Measurements from ENCODE around the gene PRKCZ. TPM values are rescaled to one million over a fixed set of nuclear protein-coding genes. Genes with fewer than 3 reads are reported as not detected.

Gene PRKCZ
- total RNA-seq, 2 donors from 2014 or later, result 11.8 to 22.4 TPM

DNA sequence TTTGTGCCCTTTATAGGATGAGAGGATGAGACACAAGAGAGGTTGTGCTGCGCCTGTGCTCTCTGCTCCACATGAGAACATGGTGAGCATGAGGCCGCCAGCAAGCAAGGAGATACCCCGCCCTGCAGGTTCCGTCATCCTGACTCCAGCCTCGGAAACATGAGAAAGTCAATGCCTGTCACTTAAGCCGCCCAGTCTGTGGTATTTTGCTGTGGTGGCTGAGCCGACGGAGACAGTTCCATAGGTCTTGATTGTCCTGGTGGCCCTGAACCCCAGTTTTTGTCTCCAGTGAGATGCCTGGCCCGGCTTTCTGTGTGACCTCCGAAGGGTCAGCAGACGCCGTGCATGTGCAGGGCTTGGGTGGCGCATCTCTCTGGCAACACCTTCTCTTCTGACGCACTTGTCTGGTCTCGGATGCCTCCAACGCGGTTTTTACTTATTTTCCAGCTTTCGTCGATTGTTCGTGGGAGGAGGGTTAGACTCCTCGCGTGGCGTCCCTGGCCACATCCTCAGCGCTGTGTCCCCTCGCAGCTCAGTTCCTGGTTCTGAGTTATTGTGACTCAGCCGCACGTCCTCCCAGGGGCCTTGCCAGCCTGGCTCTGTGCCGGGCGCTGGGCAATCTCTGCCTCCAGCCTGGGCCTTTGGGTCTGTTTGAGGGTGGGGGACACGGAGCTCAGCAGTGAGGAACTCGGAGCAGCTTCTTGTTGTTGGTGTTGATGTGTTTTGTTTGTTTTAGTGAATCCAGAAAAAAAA is 74.4 kb downstream of the PRKCZ start:
- no peak for DNase-seq (ENCODE audit: low spot score in 2 of 2)
- ATAC-seq, result no peak
- Mint-ChIP-seq H3K9me3 (peaks cover 0 to 5% of the 10 kb centered on the region in 2 donors), H3K36me3 (peaks cover 0 to 5% of the 10 kb centered on the region in 2 donors), H3K27ac (peak overlapping the region in 1 of 2 donors; percentile 22)

DNA sequence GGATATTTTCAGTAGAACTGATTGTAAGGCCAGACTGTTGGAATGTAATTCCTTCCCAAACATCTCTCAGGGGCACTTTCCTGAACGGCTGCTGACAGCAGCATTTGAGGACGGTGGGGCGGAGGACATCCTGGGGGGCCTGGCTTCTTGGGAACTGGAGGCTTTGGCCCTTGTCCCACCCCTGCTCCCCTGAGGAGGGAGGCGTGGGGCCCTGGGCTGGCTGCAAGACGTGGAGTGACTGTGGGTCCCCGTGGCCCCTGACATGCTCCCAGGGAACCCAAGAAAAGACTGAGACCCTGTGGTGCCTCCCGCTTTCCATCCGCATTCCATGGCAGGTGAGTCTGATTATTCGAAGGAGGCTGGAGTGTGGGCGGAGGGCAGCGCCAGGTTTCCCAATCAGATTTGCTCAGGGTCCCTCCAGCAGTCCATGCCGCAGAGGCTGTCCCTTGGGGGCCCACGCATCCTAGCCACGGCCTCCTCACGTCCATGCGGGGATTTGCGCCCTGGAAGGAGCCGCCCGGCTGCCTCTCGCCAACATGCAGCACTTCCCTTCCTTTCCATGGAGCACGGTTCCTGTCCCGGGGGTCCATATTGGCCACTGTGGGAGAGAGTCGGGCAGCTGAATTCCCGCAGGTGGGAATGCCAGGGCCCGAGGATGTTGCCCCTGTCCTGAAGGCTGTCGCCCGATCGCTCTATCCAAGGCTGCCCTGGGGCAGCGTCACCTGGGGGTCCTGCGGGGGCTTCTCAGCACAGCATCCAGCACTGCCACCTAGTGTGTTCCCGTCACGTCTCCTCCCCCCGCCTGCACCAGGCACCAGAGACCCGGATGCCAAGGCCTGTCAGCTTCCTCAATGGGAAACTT is 75.4 kb downstream of the PRKCZ start:
- Mint-ChIP-seq H3K36me3 (no peaks in the 10 kb centered on the region), H3K27ac (no peak overlapping the region), H3K9me3 (peaks cover 0 to 5% of the 10 kb centered on the region in 2 donors)
- no peak for DNase-seq (ENCODE audit: low spot score in 2 of 2)
- no peak for ATAC-seq

DNA sequence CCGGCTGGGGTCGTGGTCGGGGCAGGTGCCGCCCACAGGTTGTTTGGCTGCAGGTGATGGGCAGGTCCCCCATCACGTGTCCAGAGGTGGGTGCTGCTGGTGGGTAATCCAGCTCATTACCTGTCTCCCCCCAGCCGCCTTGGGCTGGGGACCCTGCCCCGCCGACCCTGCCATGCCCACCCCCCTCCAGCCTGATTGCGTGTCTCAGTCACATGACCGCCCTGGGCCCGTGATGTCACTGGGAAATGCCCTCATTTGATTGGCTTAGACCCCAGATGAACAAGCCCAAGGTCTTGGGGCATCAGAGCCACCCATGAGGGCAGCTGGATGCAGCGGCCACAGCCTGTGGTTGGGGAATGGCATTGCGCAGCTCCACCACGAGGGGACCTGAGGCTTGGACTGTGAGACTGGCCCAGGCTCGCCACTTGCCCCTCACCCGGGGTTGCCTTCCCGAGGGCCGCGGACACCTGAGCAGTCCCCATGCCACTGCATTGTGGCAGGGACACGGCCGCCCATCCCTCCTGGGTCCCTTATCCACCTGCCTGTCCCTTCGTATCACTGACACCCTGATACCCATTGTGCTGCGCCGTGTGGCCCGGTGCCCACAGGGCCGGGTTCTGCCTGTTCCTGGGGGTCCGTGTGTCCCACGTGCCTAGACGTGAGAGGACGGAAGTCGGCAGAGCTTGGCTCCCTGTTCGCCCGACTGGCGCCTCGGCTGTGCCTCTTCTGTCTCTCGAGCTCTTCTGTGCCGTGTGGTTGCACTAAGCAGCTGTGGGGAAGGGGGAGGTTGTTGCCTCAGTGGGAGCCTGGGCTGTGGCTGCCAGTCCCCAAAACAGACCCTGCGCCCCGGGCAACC is 76.3 kb downstream of the PRKCZ start:
- no peak for DNase-seq (ENCODE audit: low spot score in 2 of 2)
- peak; percentile 52 to 62 for ATAC-seq
- Mint-ChIP-seq H3K36me3 (no peaks in the 10 kb centered on the region), H3K9me3 (peaks cover 0 to under 1% of the 10 kb centered on the region in 2 donors), H3K27ac (peak overlapping the region in 1 of 2 donors; percentile 88)

DNA sequence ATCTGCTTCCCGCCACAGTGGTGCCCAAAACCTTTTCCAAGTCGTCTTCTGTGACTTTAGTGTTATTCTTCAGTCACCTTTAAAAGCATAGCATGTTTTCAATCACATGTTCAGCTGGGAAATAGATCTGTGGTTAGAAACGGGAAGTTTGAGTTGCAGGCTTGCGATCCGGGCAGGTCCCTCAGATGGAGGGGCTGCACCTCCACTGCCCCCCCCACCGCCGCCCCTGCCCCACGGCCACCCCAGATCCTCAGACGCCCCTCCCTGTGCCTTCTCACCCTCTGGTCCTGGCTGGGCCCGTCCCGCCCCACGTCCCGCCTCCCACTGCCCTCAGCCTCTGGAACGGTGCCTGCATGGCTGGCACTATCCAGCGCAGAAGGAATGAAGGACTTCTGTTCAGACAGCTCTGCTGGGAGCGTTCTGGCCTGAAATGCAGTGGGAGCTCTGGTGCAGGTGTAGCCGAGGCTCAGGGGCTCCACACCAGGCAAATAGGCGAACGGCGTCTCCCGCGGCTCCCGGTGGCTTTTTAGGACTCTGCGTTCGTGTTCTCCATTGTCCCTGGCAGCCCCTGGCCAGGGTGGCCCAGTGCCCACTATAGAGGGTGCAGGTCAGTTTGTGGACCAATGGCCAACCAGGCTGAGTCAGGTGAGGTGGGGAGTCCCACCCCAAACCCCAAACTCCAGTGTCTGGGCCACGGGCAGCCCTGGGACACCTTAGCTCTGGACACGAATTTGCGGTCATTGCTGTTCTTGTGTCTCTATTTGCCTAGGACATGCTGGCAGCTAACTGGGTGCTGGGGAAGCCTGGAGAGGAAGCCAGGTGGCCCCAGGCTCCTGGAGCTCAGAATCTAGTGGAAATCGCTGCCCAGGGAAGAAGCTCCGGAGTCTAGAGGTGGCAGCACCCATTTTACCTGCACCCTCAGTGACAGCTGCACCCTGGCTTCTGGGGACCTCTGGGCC is 77.3 kb downstream of the PRKCZ start:
- Mint-ChIP-seq H3K36me3 (no peaks in the 10 kb centered on the region), H3K27ac (peak overlapping the region in 1 of 2 donors; percentile 88), H3K9me3 (no peaks in the 10 kb centered on the region)
- DNase-seq (ENCODE audit: low spot score in 2 of 2) (no peak), ATAC-seq (peak; percentile 11 to 59)

DNA sequence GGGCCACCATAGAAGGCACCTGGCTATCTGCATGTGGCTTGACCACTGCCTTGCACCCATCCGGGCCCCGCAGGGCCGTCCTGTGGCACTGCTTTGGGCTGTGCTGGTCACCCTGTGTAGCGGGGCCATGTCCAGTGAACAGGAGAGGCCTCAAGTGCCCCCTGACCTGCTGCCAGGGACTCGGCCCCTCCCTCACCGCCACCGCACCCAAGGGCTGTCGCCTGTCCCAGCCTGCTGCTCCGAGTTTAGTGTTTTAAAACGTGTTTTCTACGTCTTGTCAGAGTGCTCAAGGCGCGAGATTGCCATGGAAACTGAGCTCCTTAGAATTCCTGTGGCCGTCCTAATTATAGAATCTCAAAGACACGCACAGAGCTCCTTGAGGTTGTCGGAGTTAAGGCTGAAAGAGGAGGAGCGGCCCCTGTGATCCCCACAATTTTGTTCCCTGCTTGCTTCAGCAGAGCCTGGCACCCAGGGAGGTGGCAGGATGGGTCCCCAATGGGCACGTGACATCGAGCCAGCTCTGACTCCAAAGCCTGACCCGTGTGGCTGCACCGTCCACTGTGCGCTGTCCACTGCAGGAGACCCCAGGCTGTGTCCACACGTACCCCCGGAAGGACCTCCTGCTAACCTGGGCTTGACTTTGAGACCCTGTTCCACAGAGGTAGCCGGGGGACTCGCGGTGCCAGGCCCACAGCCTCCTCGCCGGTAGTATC is 78.1 kb downstream of the PRKCZ start:
- H3K27ac Mint-ChIP-seq, result no peak overlapping the region
- no peaks in the 10 kb centered on the region for H3K36me3 Mint-ChIP-seq
- H3K9me3 Mint-ChIP-seq, result no peaks in the 10 kb centered on the region
- no peak for DNase-seq (ENCODE audit: low spot score in 2 of 2)
- no peak for ATAC-seq

DNA sequence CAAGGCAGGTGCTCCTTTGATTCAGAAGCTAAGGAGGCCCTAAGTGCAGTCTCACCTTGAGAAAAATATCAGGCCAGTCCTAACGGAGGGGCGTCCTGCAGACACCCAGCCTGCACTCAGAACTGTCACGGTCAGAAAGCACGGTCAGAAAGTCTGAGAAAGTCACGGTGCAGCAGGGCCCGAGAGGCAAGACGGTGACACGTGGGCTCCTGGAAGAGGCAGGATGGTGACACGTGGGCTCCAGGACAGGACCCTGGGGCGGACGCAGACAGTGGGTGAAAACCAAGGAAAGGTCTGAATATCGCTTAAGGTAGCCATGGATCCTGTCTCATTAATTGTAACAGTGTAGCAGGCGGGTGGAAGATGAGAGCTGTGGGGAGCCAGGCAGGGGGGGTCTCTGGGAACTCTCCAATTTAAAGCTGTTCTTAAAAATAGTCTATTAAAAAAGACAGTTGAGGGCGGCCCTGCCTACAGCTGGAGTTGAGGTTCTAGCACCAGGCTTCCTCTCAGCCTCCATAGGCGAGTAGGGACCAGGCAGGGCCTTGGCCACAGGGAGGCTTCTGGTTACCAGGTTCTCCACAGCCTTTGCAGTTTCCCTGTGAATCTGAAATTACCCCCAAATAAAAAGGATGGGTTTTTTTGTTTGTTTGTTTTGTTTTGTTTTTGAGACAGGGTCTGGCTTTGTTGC is 79.2 kb downstream of the PRKCZ start:
- DNase-seq (ENCODE audit: low spot score in 2 of 2), result no peak
- H3K9me3 Mint-ChIP-seq, result no peaks in the 10 kb centered on the region
- H3K36me3 Mint-ChIP-seq, result no peaks in the 10 kb centered on the region
- no peak for ATAC-seq
- no peak overlapping the region for H3K27ac Mint-ChIP-seq

DNA sequence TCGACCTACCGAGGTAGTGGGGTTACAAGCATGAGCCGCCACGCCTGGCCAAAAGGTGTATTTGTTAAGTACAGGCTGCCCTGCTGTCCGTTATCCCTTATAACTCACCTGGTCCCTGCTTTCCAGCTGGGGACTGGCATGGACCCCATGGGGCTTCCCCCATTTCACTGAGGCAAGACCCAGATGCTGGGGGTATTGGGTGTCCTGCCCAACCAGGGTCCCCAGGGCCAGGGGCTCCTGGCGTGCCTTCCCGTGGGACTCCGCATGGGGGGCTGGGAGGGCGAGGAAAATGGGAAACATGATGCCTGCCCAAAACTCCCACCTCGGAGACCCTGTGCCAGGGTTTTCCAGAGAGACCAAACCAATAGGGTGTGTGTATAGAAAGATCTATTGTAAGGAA is 79.9 kb downstream of the PRKCZ start:
- ATAC-seq (no peak), DNase-seq (ENCODE audit: low spot score in 2 of 2) (no peak)
- Mint-ChIP-seq H3K27ac (no peak overlapping the region), H3K9me3 (no peaks in the 10 kb centered on the region), H3K36me3 (no peaks in the 10 kb centered on the region)

DNA sequence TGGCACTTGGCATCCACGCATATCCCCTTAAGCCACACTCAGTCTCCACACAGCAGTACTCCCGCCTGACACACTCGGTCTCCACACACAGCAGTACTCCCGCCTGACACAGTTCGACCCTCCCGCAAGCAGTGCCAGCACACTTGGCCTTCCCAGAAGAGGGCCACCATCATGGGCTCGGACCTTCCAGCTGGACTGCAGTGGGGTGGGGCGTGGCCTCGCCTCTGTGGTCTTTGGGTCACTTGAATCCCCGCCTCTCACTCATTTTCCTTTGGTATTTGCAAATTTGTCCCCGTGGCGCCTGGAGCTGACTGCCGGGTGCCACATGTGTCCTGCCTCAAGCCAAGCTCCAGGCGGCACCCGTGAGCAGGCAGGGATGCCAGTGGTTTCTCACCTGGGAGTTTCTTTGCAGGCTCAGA is 80.7 kb downstream of the PRKCZ start:
- Mint-ChIP-seq H3K9me3 (no peaks in the 10 kb centered on the region), H3K27ac (no peak overlapping the region), H3K36me3 (no peaks in the 10 kb centered on the region)
- no peak for ATAC-seq
- DNase-seq (ENCODE audit: low spot score in 2 of 2), result no peak

DNA sequence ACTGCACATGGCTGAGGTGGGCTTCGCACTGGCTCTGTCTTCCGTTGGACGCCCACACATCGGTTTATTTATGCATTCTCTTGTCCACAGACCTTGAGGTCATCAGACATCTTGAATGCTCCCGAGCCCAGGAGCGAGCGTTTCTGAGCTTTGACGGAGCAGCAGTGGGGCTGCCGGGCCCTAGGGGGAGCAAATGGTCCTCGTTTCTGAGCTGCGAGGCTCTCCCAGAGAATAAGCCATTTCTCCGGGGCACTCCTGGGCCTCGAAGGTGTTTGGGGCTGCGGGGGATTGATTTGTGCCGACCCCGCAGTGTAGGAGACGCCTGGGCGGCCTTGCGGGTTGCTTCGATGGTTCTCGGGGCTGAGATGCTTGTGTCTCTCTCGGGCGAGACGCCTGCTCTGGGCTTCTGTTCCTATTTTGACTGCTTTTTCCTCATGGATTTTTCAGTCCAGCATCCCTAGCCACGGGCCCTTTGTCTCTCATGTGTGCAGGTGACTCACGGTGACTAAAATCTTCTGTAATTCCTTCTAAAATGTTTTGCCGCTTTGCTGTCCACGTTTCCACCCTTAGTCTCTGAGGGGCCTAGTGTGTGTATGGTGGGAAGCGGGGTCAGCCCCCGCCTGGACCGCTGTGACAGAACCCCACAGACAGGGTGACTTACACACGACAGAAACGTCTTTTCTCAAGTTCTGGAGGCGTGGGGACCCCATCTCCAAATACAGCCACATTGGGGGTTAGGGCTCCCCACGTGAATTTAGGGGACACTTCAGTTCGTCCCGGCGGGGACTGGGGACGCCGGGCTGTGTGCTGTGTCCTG is 82.2 kb downstream of the PRKCZ start:
- H3K9me3 Mint-ChIP-seq, result no peaks in the 10 kb centered on the region
- no peak for DNase-seq (ENCODE audit: low spot score in 2 of 2)
- no peak for ATAC-seq
- peak overlapping the region; percentile 69 to 77 for H3K27ac Mint-ChIP-seq
- H3K36me3 Mint-ChIP-seq, result no peaks in the 10 kb centered on the region

DNA sequence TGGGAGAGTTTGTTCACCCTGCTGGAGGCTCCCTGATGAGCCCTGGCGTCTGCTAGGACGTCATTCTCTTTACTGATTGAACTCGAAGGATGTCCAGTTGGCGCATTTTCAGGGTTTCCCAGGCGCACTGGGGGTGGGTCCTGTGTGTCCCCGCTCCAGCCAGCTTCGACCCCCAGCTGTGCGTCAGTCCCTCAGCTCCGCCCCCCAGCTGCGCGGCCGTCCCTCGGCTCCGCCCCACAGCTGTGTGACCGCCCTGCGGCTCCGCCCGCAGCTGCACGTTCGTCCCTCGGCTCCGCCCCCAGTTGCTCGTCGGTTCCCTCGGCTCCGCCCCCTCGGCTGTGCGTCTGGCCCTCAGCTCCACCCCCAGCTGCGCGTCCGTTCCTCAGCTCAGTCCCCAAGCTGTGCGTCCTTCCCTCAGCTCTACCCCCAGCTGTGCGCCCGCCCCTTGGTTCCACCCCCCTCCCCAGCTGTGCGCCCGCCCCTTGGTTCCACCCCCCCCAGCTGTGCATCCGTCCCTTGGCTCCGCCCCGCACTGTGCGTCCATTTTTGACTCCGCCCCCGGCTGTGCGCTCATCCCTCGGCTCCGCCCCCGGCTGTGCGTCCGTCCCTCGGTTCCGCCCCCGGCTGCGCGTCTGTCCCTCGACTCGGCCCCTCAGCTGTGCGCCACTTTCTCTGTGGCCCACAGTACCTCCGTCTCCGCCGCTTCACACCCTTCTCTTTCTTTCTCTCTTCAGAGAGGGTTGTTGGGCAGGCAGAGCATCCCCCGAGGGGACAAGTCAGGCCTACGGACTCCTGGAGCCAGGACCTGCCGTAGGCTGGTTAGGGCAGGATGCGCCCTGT is 83.0 kb downstream of the PRKCZ start:
- Mint-ChIP-seq H3K36me3 (no peaks in the 10 kb centered on the region), H3K9me3 (no peaks in the 10 kb centered on the region), H3K27ac (peak overlapping the region; percentile 69 to 77)
- peak; percentile 91 to 98 for DNase-seq (ENCODE audit: low spot score in 2 of 2)
- peak; percentile 91 to 94 for ATAC-seq

DNA sequence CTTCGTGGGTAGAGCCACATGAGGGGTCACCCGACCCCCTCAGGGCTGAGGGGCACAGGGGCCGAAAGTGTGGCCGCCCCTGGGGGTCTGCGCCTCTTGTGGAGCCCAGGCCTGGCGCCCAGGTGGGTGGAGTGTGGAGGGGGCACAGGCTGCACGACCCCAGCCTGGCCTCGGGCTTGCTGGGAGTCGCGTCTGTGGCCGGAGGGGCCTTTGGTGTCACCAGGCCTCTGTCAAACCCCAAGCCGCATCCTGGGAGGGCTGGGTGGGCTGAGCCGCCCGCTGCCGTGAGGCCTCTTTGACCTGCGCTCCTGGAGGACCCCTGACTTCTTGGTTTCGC is 83.6 kb downstream of the PRKCZ start:
- no peak overlapping the region for H3K27ac Mint-ChIP-seq
- ATAC-seq (no peak), DNase-seq (ENCODE audit: low spot score in 2 of 2) (no peak)
- no peaks in the 10 kb centered on the region for H3K9me3 Mint-ChIP-seq
- no peaks in the 10 kb centered on the region for H3K36me3 Mint-ChIP-seq

DNA sequence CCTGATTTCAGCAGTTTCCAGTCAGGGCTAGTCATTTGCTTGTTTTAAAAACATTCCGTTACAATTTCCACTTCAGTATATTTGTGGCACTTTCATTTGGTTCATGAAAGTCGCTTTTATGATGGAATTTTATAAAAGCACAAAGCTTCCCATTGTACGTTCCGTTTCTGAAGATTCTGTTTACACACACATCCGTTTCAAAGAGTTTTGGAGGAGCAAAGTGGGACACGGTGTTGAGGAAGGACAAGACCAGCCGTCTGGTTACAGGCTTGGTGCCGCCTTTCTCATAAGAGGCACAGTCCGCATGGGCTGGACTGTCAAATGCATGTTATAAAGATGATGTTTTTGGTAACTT is 84.0 kb downstream of the PRKCZ start:
- H3K9me3 Mint-ChIP-seq, result no peaks in the 10 kb centered on the region
- no peaks in the 10 kb centered on the region for H3K36me3 Mint-ChIP-seq
- ATAC-seq, result no peak
- H3K27ac Mint-ChIP-seq, result no peak overlapping the region
- DNase-seq (ENCODE audit: low spot score in 2 of 2), result no peak

DNA sequence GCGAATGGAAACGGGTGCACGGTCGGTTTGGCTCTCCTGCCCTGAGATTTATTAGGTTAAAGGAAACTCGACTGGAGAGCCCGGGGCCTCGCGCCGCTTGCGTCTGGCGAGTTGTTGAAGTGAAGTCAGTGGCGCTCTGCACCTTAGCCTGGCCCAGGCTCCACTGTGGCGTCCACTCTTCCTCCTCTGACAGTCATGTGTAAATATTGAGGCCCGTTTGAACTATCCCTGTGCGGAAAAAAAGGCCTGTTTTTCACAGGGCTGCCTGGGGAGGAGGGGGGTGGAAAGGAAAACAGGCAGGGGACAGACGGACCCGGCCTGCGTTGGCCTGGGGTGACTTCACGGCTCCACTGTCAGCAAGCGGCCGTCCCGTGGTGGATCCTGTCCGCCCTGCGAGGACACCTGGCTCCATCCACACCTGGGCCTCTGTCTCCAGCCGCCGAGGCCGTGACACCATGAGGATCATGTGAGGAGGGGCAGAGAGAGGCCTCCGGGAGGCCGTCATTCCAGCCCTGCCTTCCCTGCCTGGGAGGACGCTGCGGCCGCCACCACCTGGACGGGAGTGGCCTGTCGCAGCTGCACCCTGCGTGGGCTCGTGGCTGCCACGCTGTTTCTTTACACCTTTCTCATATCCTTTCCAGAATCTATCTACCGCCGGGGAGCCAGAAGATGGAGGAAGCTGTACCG is 84.6 kb downstream of the PRKCZ start:
- ATAC-seq, result no peak
- no peak overlapping the region for H3K27ac Mint-ChIP-seq
- no peaks in the 10 kb centered on the region for H3K36me3 Mint-ChIP-seq
- H3K9me3 Mint-ChIP-seq, result no peaks in the 10 kb centered on the region
- DNase-seq (ENCODE audit: low spot score in 2 of 2), result no peak
